Neural progenitor cell (in vitro differentiated cells): ENCODE measurements around the gene TMEM14B. TPM values are rescaled to one million over a fixed set of nuclear protein-coding genes. Genes with fewer than 3 reads are reported as not detected.
A peak's percentile ranks its signal among the peaks of the same experiment; 100 is the strongest.
"Not testable (repeated sequence)": the region's sequence is repeated elsewhere in the genome, so short reads cannot be mapped to it uniquely, and the experiment has no call there.

Source experiments
- DNase-seq: peaks from one replicate; pipeline ENCODE4 v3.0.0-alpha.2; 2016; ENCODE audit warnings: low spot score
- H2AFZ ChIP-seq: fragments of 200-600 bp; sonication (generic); replicated peaks from 2 replicates; pipeline ENCODE4 v1.6.1; 2016; ENCODE audit warnings: antibody characterized with exemption
- H3F3A ChIP-seq: fragments of 200-600 bp; sonication (generic); 2 replicates; pipeline ENCODE4 v1.6.1; 2016; ENCODE audit warnings: antibody characterized with exemption, low read depth
- H3K27ac ChIP-seq: fragments of 200-600 bp; sonication (generic); 2 replicates; pipeline ENCODE4 v1.5.1; 2016; ENCODE audit warnings: mild to moderate bottlenecking
- H3K27me3 ChIP-seq: fragments of 200-600 bp; sonication (generic); 2 replicates; pipeline ENCODE4 v1.6.1; 2016; ENCODE audit warnings: mild to moderate bottlenecking, moderate library complexity
- H3K36me3 ChIP-seq: fragments of 200-600 bp; sonication (generic); 2 replicates; pipeline ENCODE4 v1.5.1; 2016
- H3K4me1 ChIP-seq: fragments of 200-600 bp; sonication (generic); 2 replicates; pipeline ENCODE4 v1.6.1; 2016; ENCODE audit warnings: mixed run types
- H3K4me2 ChIP-seq: fragments of 200-600 bp; sonication (generic); 2 replicates; pipeline ENCODE4 v1.6.1; 2016
- H3K4me3 ChIP-seq: fragments of 200-600 bp; sonication (generic); 2 replicates; pipeline ENCODE4 v1.5.1; 2016
- H3K79me2 ChIP-seq: fragments of 200-600 bp; sonication (generic); 2 replicates; pipeline ENCODE4 v1.6.1; 2016; ENCODE audit warnings: low read depth
- H3K9ac ChIP-seq: fragments of 200-600 bp; sonication (generic); 2 replicates; pipeline ENCODE4 v1.6.1; 2016
- H3K9me3 ChIP-seq: fragments of 200-600 bp; sonication (generic); 2 replicates; pipeline ENCODE4 v1.5.1; 2016; ENCODE audit warnings: low read depth
- H4K20me1 ChIP-seq: fragments of 200-600 bp; sonication (generic); 2 replicates; pipeline ENCODE4 v1.6.1; 2016; ENCODE audit warnings: low read depth
- H3K27ac Mint-ChIP-seq: 3 replicates; pipeline ENCODE4 v1.8.0; 2021; ENCODE audit warnings: mixed read lengths
- H3K27me3 Mint-ChIP-seq: 2 replicates; pipeline ENCODE4 v1.8.0; 2022; ENCODE audit warnings: low read depth, mild to moderate bottlenecking, inconsistent platforms, moderate library complexity, mixed read lengths; ENCODE audit not compliant: insufficient read depth
- H3K36me3 Mint-ChIP-seq: 3 replicates; pipeline ENCODE4 v1.8.0; 2021; ENCODE audit warnings: mixed read lengths
- H3K4me1 Mint-ChIP-seq: 3 replicates; pipeline ENCODE4 v1.8.0; 2021; ENCODE audit warnings: mixed read lengths
- H3K4me3 Mint-ChIP-seq: 3 replicates; pipeline ENCODE4 v1.8.0; 2021; ENCODE audit warnings: mild to moderate bottlenecking, moderate library complexity, mixed read lengths
- H3K9me3 Mint-ChIP-seq: 3 replicates; pipeline ENCODE4 v1.8.0; 2020; ENCODE audit warnings: mixed read lengths
- EZH2 ChIP-seq: fragments of 200-600 bp; sonication (generic); IDR thresholded peaks from 2 replicates; pipeline ENCODE4 v1.6.1; 2017; ENCODE audit warnings: antibody characterized with exemption, mild to moderate bottlenecking, moderate library complexity
- EZH2phosphoT487 ChIP-seq: fragments of 200-600 bp; sonication (generic); IDR thresholded peaks from 2 replicates; pipeline ENCODE4 v1.6.1; 2017; ENCODE audit warnings: antibody characterized with exemption
- total RNA-seq: library from RNA; depleted of rRNA; stranded (reverse); fragments of >200 nt; gene quantifications from 2 replicates; pipeline ENCODE4 v1.2.3, GENCODE V29; 2015; ENCODE audit warnings: low replicate concordance
- TF ChIP-seq, protein P1 (sequence below): fragments of 200-600 bp; sonication (generic); IDR thresholded peaks from 2 replicates; pipeline ENCODE4 v1.5.1; 2017; ENCODE audit warnings: antibody characterized with exemption, mild to moderate bottlenecking

The TMEM14B gene
- total RNA-seq, 1 donor from 2014 or later: 138 TPM

DNA sequence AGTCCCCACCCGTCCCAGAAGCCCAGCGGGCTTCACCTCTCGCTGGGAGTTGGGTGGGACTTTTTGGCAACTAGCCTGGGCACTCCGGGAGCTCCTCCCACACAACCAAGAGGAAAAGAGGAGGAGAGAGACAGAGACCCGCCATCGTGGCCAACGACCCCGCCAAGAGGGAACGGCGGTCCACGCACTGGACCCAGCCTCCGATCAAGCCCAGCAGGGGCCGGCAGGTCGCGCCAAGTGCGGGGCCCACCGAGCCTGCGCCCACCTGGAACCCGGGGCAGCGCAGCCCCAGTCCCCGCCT is 27.7 kb upstream of the TMEM14B start:
- H2AFZ ChIP-seq: no peak overlapping the region
- Mint-ChIP-seq H3K4me3 (no peak overlapping the region), H3K4me1 (peaks cover 27% of the 10 kb centered on the region), H3K27me3 (no peaks in the 10 kb centered on the region), H3K36me3 (no peaks in the 10 kb centered on the region), H3K9me3 (no peaks in the 10 kb centered on the region), H3K27ac (no peak overlapping the region)
- peaks cover 16% of the 10 kb centered on the region for H3K4me1 ChIP-seq
- no peak for DNase-seq
- H4K20me1 ChIP-seq: peaks cover 6% of the 10 kb centered on the region
- H3K4me2 ChIP-seq: no peak overlapping the region
- H3K27ac ChIP-seq: no peak overlapping the region
- peaks cover 19% of the 10 kb centered on the region for H3K79me2 ChIP-seq
- H3K9ac ChIP-seq: no peak overlapping the region
- no peaks in the 10 kb centered on the region for H3K36me3 ChIP-seq
- H3K4me3 ChIP-seq: no peak overlapping the region
- TF ChIP-seq, protein P1, sequence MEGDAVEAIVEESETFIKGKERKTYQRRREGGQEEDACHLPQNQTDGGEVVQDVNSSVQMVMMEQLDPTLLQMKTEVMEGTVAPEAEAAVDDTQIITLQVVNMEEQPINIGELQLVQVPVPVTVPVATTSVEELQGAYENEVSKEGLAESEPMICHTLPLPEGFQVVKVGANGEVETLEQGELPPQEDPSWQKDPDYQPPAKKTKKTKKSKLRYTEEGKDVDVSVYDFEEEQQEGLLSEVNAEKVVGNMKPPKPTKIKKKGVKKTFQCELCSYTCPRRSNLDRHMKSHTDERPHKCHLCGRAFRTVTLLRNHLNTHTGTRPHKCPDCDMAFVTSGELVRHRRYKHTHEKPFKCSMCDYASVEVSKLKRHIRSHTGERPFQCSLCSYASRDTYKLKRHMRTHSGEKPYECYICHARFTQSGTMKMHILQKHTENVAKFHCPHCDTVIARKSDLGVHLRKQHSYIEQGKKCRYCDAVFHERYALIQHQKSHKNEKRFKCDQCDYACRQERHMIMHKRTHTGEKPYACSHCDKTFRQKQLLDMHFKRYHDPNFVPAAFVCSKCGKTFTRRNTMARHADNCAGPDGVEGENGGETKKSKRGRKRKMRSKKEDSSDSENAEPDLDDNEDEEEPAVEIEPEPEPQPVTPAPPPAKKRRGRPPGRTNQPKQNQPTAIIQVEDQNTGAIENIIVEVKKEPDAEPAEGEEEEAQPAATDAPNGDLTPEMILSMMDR: no peak
- no peak for TF ChIP-seq EZH2
- TF ChIP-seq EZH2phosphoT487: no peak
- no peaks in the 10 kb centered on the region for H3K9me3 ChIP-seq
- peaks cover 19% of the 10 kb centered on the region for H3F3A ChIP-seq
- no peaks in the 10 kb centered on the region for H3K27me3 ChIP-seq

- TF ChIP-seq, protein P1: no peak
- TF ChIP-seq EZH2 (no peak), EZH2phosphoT487 (no peak)
- peaks cover 19% of the 10 kb centered on the region for H3F3A ChIP-seq
- DNase-seq: no peak
- H2AFZ ChIP-seq: no peak overlapping the region
- no peak overlapping the region for H3K4me3 Mint-ChIP-seq
- peaks cover 24% of the 10 kb centered on the region for H3K79me2 ChIP-seq
- H3K36me3 Mint-ChIP-seq: peaks cover 2% of the 10 kb centered on the region
- peaks cover 6% of the 10 kb centered on the region for H4K20me1 ChIP-seq
- no peaks in the 10 kb centered on the region for H3K27me3 ChIP-seq
- H3K4me3 ChIP-seq: no peak overlapping the region
- H3K9me3 Mint-ChIP-seq: no peaks in the 10 kb centered on the region
- peaks cover 18% of the 10 kb centered on the region for H3K4me1 ChIP-seq
- H3K9ac ChIP-seq: no peak overlapping the region
- no peak overlapping the region for H3K27ac Mint-ChIP-seq
- peaks cover 31% of the 10 kb centered on the region for H3K4me1 Mint-ChIP-seq
- no peak overlapping the region for H3K27ac ChIP-seq
- no peaks in the 10 kb centered on the region for H3K27me3 Mint-ChIP-seq
- no peak overlapping the region for H3K4me2 ChIP-seq
- H3K36me3 ChIP-seq: no peaks in the 10 kb centered on the region
- H3K9me3 ChIP-seq: no peaks in the 10 kb centered on the region
Measured at GRCh38 chr6:10720265-10720959, 27.2 kb upstream of the TMEM14B start.

GRCh38 chr6:10720960-10721849 is 26.4 kb upstream of the TMEM14B start:
- not testable (repeated sequence) for H3K27me3 ChIP-seq, H3K9me3 Mint-ChIP-seq, H2AFZ ChIP-seq, H4K20me1 ChIP-seq, H3K9ac ChIP-seq, H3K9me3 ChIP-seq, H3K36me3 Mint-ChIP-seq, H3K27me3 Mint-ChIP-seq, H3K27ac ChIP-seq, DNase-seq, H3K4me2 ChIP-seq, H3K4me3 ChIP-seq, H3K36me3 ChIP-seq
- Histone ChIP-seq H3F3A (peaks cover 19% of the 10 kb centered on the region), H3K79me2 (peaks cover 32% of the 10 kb centered on the region), H3K4me1 (peaks cover 18% of the 10 kb centered on the region)
- H3K27ac Mint-ChIP-seq: peak overlapping the region; percentile 75
- peaks cover 34% of the 10 kb centered on the region for H3K4me1 Mint-ChIP-seq
- H3K4me3 Mint-ChIP-seq: peak overlapping the region; percentile 97
